MM.1S (cell line): ENCODE measurements around the gene PATZ1.

Experiments used
- CTCF ChIP-seq: fragments of 300-600 bp; sonication (generic); IDR thresholded peaks from 2 replicates; pipeline ENCODE4 v1.5.1; 2016; ENCODE audit warnings: antibody characterized with exemption, low read length, mixed read lengths
- EZH2phosphoT487 ChIP-seq: fragments of 300-600 bp; sonication (generic); IDR thresholded peaks from 2 replicates; pipeline ENCODE4 v1.6.1; 2018; ENCODE audit warnings: antibody characterized with exemption, low read length

- TF ChIP-seq CTCF = no peak
- TF ChIP-seq EZH2phosphoT487 = no peak
Observed at GRCh38 chr22:31286360-31287255, 59.5 kb downstream of the PATZ1 start.
